ENCODE data around the gene DNAJC15. TPM values are rescaled to one million over a fixed set of nuclear protein-coding genes. Genes with fewer than 3 reads are reported as not detected.

The DNAJC15 gene
- total and polyA plus RNA-seq, 2 donors (not counting 3 experiments of a cell fraction or from before 2014, with no cell fraction given), result 21.8 to 40.8 TPM

- no peaks in the 10 kb centered on the region for H3K36me3 ChIP-seq (ENCODE audit: control insufficient read depth in 2 of 2, extremely low read depth in 1 of 2, insufficient read depth in 2 of 2, low read length in 2 of 2)
- H3K27me3 ChIP-seq (ENCODE audit: control insufficient read depth in 2 of 2, insufficient read depth in 2 of 2, low read length in 2 of 2), result no peaks in the 10 kb centered on the region
- no peak overlapping the region for H3K4me3 ChIP-seq (replicated peaks in 1 of 3; ENCODE audit: insufficient read depth in 1 of 3, low read depth in 1 of 3, low read length in 3 of 3)
- no peak overlapping the region for H2AFZ ChIP-seq (ENCODE audit: low read depth, low read length)
- H3K9me1 ChIP-seq (replicated peaks; ENCODE audit: control insufficient read depth, extremely low read depth, insufficient read depth, low read length), result no peaks in the 10 kb centered on the region
- no peak overlapping the region for H3K9ac ChIP-seq (replicated peaks; ENCODE audit: extremely low read depth, insufficient read depth, low read length)
- H3K4me1 ChIP-seq (ENCODE audit: control insufficient read depth, extremely low read depth, insufficient read depth, low read length), result no peaks in the 10 kb centered on the region
- ChIA-PET POLR2A (no interaction called here), CTCF (interaction anchor here (0.7 kb wide), 1 partner anchor 829 kb away, joined by 3 read pairs; no protein-coding TSS in a partner anchor)
- DNase-seq (ENCODE audit: low read depth, low spot score), result no peak
- H3K9me3 ChIP-seq (replicated peaks; ENCODE audit: control insufficient read depth, insufficient read depth, low read length), result no peaks in the 10 kb centered on the region
- FAIRE-seq, result no peak
- H4K20me1 ChIP-seq (replicated peaks; ENCODE audit: control insufficient read depth, extremely low read depth, insufficient read depth, low read length), result no peaks in the 10 kb centered on the region
- dilution Hi-C loops (cut with MboI; ENCODE audit: extremely low pct_ligation_motif_present, low sequenced_read_pairs), result no loop called here
- no peaks in the 10 kb centered on the region for H3K79me2 ChIP-seq (ENCODE audit: control insufficient read depth, insufficient read depth, low read length)
- H3K4me2 ChIP-seq (ENCODE audit: insufficient read depth, low read length), result no peak overlapping the region
- H3K27ac ChIP-seq (ENCODE audit: insufficient read depth, low read depth, low read length), result no peak overlapping the region
- no TSS peak for BruUV-seq (replicated peaks)
- intact Hi-C loops (cut with micrococcal nuclease), result no loop called here
- no peak for TF ChIP-seq GATA2 (IDR thresholded peaks at IDR 0.05; ENCODE audit: insufficient read depth, insufficient read length, low read depth, low read length)
- TF ChIP-seq POLR2AphosphoS5 (IDR thresholded peaks at IDR 0.05; ENCODE audit: insufficient read depth, low read depth, low read length), result no peak
- TF ChIP-seq MYC (IDR thresholded peaks at IDR 0.05; ENCODE audit: low read depth, low read length), result no peak
- no peak for TF ChIP-seq JUN (IDR thresholded peaks at IDR 0.05; ENCODE audit: borderline replicate concordance, insufficient read depth, insufficient read length, low read depth)
- no peak for TF ChIP-seq POLR2A (IDR thresholded peaks at IDR 0.05; ENCODE audit: low read depth, low read length)
- no peak for TF ChIP-seq EZH2 (IDR thresholded peaks at IDR 0.05; ENCODE audit: borderline replicate concordance, low read depth, low read length, severe bottlenecking)
- no peak for TF ChIP-seq FOS (IDR thresholded peaks at IDR 0.05; ENCODE audit: borderline replicate concordance, insufficient read depth, low read length)
- no peak for TF ChIP-seq MAX (IDR thresholded peaks at IDR 0.05; ENCODE audit: insufficient read depth, insufficient read length)
- no peak for TF ChIP-seq CTCF (IDR thresholded peaks at IDR 0.05; ENCODE audit: extremely low read depth in 1 of 2, insufficient read depth in 1 of 2, low read depth in 1 of 2, low read length in 2 of 2)
Observed at GRCh38 chr13:42976066-42976465, 47.3 kb upstream of the DNAJC15 start.
